B cell (primary cell): ENCODE data around the gene RILPL2. TPM values are rescaled to one million over a fixed set of nuclear protein-coding genes. Genes with fewer than 3 reads are reported as not detected.

ENCODE experiments used
- ATAC-seq: fragments of 200-7000 bp; cut with Tn5 transposase; one replicate; pipeline ENCODE4 v1.10.0; 2021; ENCODE audit warnings: low read depth, mild to moderate bottlenecking, moderate number of reproducible peaks, moderate library complexity
- CTCF ChIA-PET: fragments of 350-600 bp; sonication (Branson Sonifier 250); formaldehyde crosslinking; loops from one replicate; lab custom pipeline; 2021; ENCODE audit warnings: antibody characterized with exemption, inconsistent platforms; lab: Charles Lee
- POLR2A ChIA-PET: fragments of 350-600 bp; sonication (Branson Sonifier 250); formaldehyde crosslinking; loops from one replicate; lab custom pipeline; 2021; ENCODE audit warnings: antibody characterized with exemption; lab: Charles Lee
- DNase-seq: peaks from one replicate; pipeline ENCODE4 v3.0.0; 2013
- H2AFZ ChIP-seq: 2 replicates; pipeline ENCODE4 v1.6.1; 2012; ENCODE audit warnings: mild to moderate bottlenecking, low read depth, low read length; ENCODE audit not compliant: insufficient read depth, poor library complexity, severe bottlenecking
- H3K27ac ChIP-seq, 2 donors: 1 replicate in 1 of 2; 2 replicates in 1 of 2; pipeline ENCODE4 v1.5.1; 2012 to 2013; ENCODE audit warnings: low read length in 2 of 2, mild to moderate bottlenecking in 2 of 2, moderate library complexity in 1 of 2
- H3K27me3 ChIP-seq, 4 experiments: fragments of 200-600 bp in 1 of 4; sonication (generic) in 1 of 4; replicated peaks in 1 of 4; 1 replicate in 2 of 4; 2 replicates in 2 of 4; pipeline versions ENCODE4 v1.6.1 to v1.7.0; 2013 to 2016; ENCODE audit warnings: low read length in 3 of 4, mild to moderate bottlenecking in 2 of 4, mixed read lengths in 1 of 4, moderate library complexity in 1 of 4; ENCODE audit not compliant: insufficient read depth in 4 of 4, control insufficient read depth in 3 of 4; ENCODE audit errors: control extremely low read depth in 1 of 4
- H3K36me3 ChIP-seq, 2 experiments: replicated peaks in 1 of 2; 1 replicate in 1 of 2; 2 replicates in 1 of 2; pipeline versions ENCODE4 v1.6.1 to v1.7.1; 2013; ENCODE audit warnings: low read length in 1 of 2; ENCODE audit not compliant: insufficient read depth in 2 of 2, control insufficient read depth in 1 of 2; ENCODE audit errors: control extremely low read depth in 1 of 2, extremely low read depth in 1 of 2
- H3K4me1 ChIP-seq, 2 donors: fragments of 200-600 bp in 1 of 2; sonication (generic) in 1 of 2; 1 replicate in 1 of 2; 2 replicates in 1 of 2; pipeline versions ENCODE4 v1.5.1 to v1.6.1; 2013 to 2017; ENCODE audit warnings: low read length in 2 of 2; ENCODE audit not compliant: control insufficient read depth in 2 of 2, insufficient read depth in 2 of 2
- H3K4me2 ChIP-seq: replicated peaks from 2 replicates; pipeline ENCODE3; 2012; ENCODE audit warnings: mild to moderate bottlenecking, low read depth, low read length; ENCODE audit not compliant: poor library complexity, severe bottlenecking
- H3K4me3 ChIP-seq, 5 experiments: fragments of 200-600 bp in 1 of 5; sonication (generic) in 1 of 5; 1 replicate in 3 of 5; 2 replicates in 2 of 5; pipeline versions ENCODE4 v1.5.1 to v1.7.0; 2011 to 2016; ENCODE audit warnings: low read length in 4 of 5, mild to moderate bottlenecking in 4 of 5, low read depth in 2 of 5, control low read depth in 1 of 5, moderate library complexity in 1 of 5; ENCODE audit not compliant: insufficient read depth in 1 of 5; ENCODE audit errors: control extremely low read depth in 1 of 5, extremely low read depth in 1 of 5
- H3K79me2 ChIP-seq: fragments of 200-600 bp; sonication (generic); one replicate; pipeline ENCODE4 v1.6.0; 2016; ENCODE audit warnings: low read length; ENCODE audit not compliant: control insufficient read depth, insufficient read depth
- H3K9ac ChIP-seq: fragments of 200-600 bp; sonication (generic); 2 replicates; pipeline ENCODE4 v1.6.1; 2017; ENCODE audit warnings: mild to moderate bottlenecking, low read length, moderate library complexity
- H3K9me3 ChIP-seq, 3 donors: one replicate each; pipeline versions ENCODE4 v1.6.1 to v1.7.1; 2013; ENCODE audit warnings: low read length in 2 of 3; ENCODE audit not compliant: control insufficient read depth in 2 of 3, insufficient read depth in 1 of 3; ENCODE audit errors: control extremely low read depth in 1 of 3
- H4K20me1 ChIP-seq: 2 replicates; pipeline ENCODE4 v1.6.0; 2012; ENCODE audit warnings: mild to moderate bottlenecking, low read length; ENCODE audit not compliant: insufficient read depth, control insufficient read depth, poor library complexity, severe bottlenecking
- H3K27ac Mint-ChIP-seq: one replicate; pipeline ENCODE4 v1.8.0; 2021; ENCODE audit warnings: mixed read lengths
- H3K27me3 Mint-ChIP-seq: one replicate; pipeline ENCODE4 v1.8.0; 2021; ENCODE audit warnings: mixed read lengths
- H3K4me1 Mint-ChIP-seq: one replicate; pipeline ENCODE4 v1.8.0; 2021; ENCODE audit warnings: mixed read lengths
- H3K4me3 Mint-ChIP-seq: one replicate; pipeline ENCODE4 v1.8.0; 2021; ENCODE audit warnings: mixed read lengths
- H3K9me3 Mint-ChIP-seq: one replicate; pipeline ENCODE4 v1.8.0; 2022; ENCODE audit warnings: mixed read lengths; ENCODE audit not compliant: insufficient read depth
- EZH2 ChIP-seq: IDR thresholded peaks from 2 replicates; pipeline ENCODE4 v1.6.1; 2012; ENCODE audit warnings: borderline replicate concordance, low read depth, mild to moderate bottlenecking, moderate library complexity, low read length; ENCODE audit not compliant: insufficient read depth, poor library complexity, severe bottlenecking
- WGBS: methylation state at CpG from one replicate; pipeline ENCODE4 v1.1.5; 2013; ENCODE audit warnings: missing lambda C conversion rate; ENCODE audit not compliant: insufficient coverage; 5-methylcytosine and 5-hydroxymethylcytosine counted together
- intact Hi-C: fragments of 100-400 bp; cut with micrococcal nuclease; formaldehyde crosslinking; loops from one replicate; pipeline ENCODE4 v1.10.0; 2022
- polyA plus RNA-seq: library from polyadenylated mRNA; depleted of rRNA; stranded (reverse); fragments of >200 nt; gene quantifications from 2 replicates; pipeline ENCODE4 v1.2.3, GENCODE V29; 2012
- total RNA-seq, 2 donors: library from RNA; stranded (reverse); fragments of 120-200 nt in 1 of 2; gene quantifications; 1 replicate in 1 of 2; 2 replicates in 1 of 2; pipeline versions ENCODE4 v1.2.3 to v1.2.4, GENCODE V29; 2013 to 2022
- TF ChIP-seq, protein P1 (sequence below): fragments of 200-600 bp; IDR thresholded peaks from one replicate; pipeline ENCODE4 v1.8.0; 2022; ENCODE audit warnings: antibody characterized with exemption, mild to moderate bottlenecking

RILPL2 gene
- total and polyA plus RNA-seq, 2 donors (not counting 1 experiment from before 2014, with no cell fraction given) = 4.0 to 12.6 TPM

DNA sequence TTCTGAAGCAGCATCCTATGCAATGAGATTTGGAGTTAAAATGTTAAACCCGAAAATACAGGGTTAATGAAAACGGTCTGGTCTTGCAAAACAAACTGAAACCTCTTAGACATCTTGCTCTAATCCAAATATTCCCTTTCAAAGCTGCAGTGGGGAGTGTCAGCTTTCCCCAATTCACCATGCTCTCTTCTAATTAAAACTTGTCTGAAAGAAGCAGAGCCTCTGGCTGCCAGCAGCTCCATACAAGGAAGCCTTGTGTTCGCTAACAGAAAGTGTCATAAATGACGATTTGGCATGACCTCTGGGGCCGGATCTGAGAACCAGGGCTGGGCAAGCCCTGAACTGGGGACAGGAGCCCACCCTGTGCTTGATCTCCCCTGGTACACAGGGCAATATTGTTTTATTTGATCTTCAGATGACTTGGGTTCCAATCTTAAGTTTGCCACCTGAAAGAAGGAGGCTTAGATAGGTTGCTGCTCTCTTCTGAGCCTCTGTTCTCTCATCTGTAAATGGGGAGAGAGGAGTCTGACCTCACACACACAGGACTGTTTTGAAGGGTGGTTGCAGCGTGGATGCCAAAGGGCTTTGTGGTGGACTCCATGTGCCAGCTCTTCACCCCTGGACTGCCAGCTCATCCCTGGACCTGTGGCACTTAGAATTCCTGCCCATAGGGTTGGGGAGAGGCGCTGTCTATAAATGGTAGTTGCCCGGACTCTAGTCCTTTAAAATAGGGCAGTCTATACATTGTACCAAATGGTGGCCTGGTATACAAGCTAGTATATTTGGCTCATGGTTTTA lies 44.7 kb downstream of the RILPL2 start:
- POLR2A ChIA-PET = interaction anchor here (0.8 kb wide), 1 partner anchor 14 kb away, joined by 6 read pairs; no protein-coding TSS in a partner anchor
- H4K20me1 ChIP-seq = peaks cover 6% of the 10 kb centered on the region
- H3K4me2 ChIP-seq = no peak overlapping the region
- Mint-ChIP-seq H3K27me3 (no peaks in the 10 kb centered on the region), H3K4me1 (peaks cover 26% of the 10 kb centered on the region), H3K4me3 (no peak overlapping the region), H3K27ac (no peak overlapping the region), H3K9me3 (no peaks in the 10 kb centered on the region)
- CTCF ChIA-PET = interaction anchor here (0.5 to 2.0 kb wide), 3 partner anchors 26 to 68 kb away, joined by 3 to 6 read pairs (median 3); no protein-coding TSS in a partner anchor
- no peak overlapping the region for H3K4me3 ChIP-seq
- DNase-seq (no peak), ATAC-seq (no peak)
- no peaks in the 10 kb centered on the region for H3K9me3 ChIP-seq
- H3K36me3 ChIP-seq = peaks cover 14 to 44% of the 10 kb centered on the region in 2 experiments
- intact Hi-C loops = no loop called here
- H3K4me1 ChIP-seq = peaks cover 17 to 25% of the 10 kb centered on the region in 2 donors
- WGBS = 90% methylated on average over 7 of the region's 8 CpGs
- no peak overlapping the region for H3K27ac ChIP-seq
- TF ChIP-seq, protein P1, sequence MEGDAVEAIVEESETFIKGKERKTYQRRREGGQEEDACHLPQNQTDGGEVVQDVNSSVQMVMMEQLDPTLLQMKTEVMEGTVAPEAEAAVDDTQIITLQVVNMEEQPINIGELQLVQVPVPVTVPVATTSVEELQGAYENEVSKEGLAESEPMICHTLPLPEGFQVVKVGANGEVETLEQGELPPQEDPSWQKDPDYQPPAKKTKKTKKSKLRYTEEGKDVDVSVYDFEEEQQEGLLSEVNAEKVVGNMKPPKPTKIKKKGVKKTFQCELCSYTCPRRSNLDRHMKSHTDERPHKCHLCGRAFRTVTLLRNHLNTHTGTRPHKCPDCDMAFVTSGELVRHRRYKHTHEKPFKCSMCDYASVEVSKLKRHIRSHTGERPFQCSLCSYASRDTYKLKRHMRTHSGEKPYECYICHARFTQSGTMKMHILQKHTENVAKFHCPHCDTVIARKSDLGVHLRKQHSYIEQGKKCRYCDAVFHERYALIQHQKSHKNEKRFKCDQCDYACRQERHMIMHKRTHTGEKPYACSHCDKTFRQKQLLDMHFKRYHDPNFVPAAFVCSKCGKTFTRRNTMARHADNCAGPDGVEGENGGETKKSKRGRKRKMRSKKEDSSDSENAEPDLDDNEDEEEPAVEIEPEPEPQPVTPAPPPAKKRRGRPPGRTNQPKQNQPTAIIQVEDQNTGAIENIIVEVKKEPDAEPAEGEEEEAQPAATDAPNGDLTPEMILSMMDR = no peak
- TF ChIP-seq EZH2 = no peak
- no peaks in the 10 kb centered on the region for H3K27me3 ChIP-seq
- H3K79me2 ChIP-seq = peaks cover 69% of the 10 kb centered on the region
- no peak overlapping the region for H2AFZ ChIP-seq
- no peak overlapping the region for H3K9ac ChIP-seq
